Activated CD4-positive, alpha-beta memory T cell treated with anti-CD3 and anti-CD28 coated beads for 36 hours (primary cell): ENCODE results near the gene BABAM2. TPM values are rescaled to one million over a fixed set of nuclear protein-coding genes. Genes with fewer than 3 reads are reported as not detected.

Source experiments
- CTCF ChIA-PET: fragments of 350-600 bp; sonication (Branson Sonifier 250); formaldehyde crosslinking; loops from one replicate; lab custom pipeline; 2021; ENCODE audit warnings: antibody characterized with exemption, inconsistent platforms; lab: Charles Lee
- POLR2A ChIA-PET: fragments of 350-600 bp; sonication (Branson Sonifier 250); formaldehyde crosslinking; loops from one replicate; lab custom pipeline; 2021; ENCODE audit warnings: antibody characterized with exemption; lab: Charles Lee
- DNase-seq: peaks from one replicate; pipeline ENCODE4 v3.0.0-alpha.2; 2020
- H3K27ac Mint-ChIP-seq: one replicate; pipeline ENCODE4 v1.8.0; 2021; ENCODE audit warnings: mixed read lengths
- H3K27me3 Mint-ChIP-seq: one replicate; pipeline ENCODE4 v1.8.0; 2021; ENCODE audit warnings: mixed read lengths
- H3K36me3 Mint-ChIP-seq: one replicate; pipeline ENCODE4 v1.8.0; 2021; ENCODE audit warnings: mixed read lengths
- H3K4me1 Mint-ChIP-seq: one replicate; pipeline ENCODE4 v1.8.0; 2021; ENCODE audit warnings: low read depth, mixed read lengths
- H3K4me3 Mint-ChIP-seq: one replicate; pipeline ENCODE4 v1.8.0; 2021; ENCODE audit warnings: mild to moderate bottlenecking, mixed read lengths
- H3K9me3 Mint-ChIP-seq: one replicate; pipeline ENCODE4 v1.8.0; 2021; ENCODE audit warnings: mixed read lengths
- intact Hi-C: fragments of 100-400 bp; cut with micrococcal nuclease; formaldehyde crosslinking; loops from one replicate; pipeline ENCODE4 v1.15.1; 2023
- total RNA-seq, 2 experiments: library from RNA; stranded (reverse); gene quantifications; one replicate each; pipeline ENCODE4 v1.2.3, GENCODE V29; 2021

The BABAM2 gene
- total RNA-seq, 2 experiments from 2014 or later, result 72.3 to 76.6 TPM

DNA sequence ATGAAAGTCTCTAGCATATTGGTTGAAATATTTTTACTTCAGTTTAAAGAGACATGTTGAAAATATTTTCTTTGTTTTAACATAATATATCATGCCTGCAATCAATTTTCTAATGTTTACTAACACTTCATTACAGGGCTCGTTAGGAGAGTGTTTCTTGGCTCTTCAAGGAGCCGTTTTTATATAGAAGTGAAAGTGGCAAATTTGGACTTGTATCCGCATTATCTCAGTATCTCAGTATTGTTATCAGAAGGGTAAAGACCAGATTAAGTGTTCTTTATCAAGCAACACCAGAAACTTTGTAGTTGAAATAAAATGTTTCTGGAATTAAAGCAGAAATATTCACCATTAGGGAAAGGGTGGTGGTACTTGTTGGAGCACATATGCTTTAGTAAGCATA is 97.8 kb downstream of the BABAM2 start:
- intact Hi-C loops, result no loop called here
- H3K4me3 Mint-ChIP-seq, result peak overlapping the region; percentile 13
- POLR2A ChIA-PET, result interaction anchor here (0.6 kb wide), 1 partner anchor 16 kb away, joined by 6 read pairs; no protein-coding TSS in a partner anchor
- H3K4me1 Mint-ChIP-seq, result peaks cover 34% of the 10 kb centered on the region
- no peak for DNase-seq
- H3K27me3 Mint-ChIP-seq, result no peaks in the 10 kb centered on the region
- CTCF ChIA-PET, result interaction anchor here (1.6 kb wide), 1 partner anchor 284 kb away, joined by 3 read pairs; no protein-coding TSS in a partner anchor
- peak overlapping the region; percentile 54 for H3K27ac Mint-ChIP-seq
- H3K36me3 Mint-ChIP-seq, result peaks cover 24% of the 10 kb centered on the region
- H3K9me3 Mint-ChIP-seq, result peaks cover 2% of the 10 kb centered on the region

DNA sequence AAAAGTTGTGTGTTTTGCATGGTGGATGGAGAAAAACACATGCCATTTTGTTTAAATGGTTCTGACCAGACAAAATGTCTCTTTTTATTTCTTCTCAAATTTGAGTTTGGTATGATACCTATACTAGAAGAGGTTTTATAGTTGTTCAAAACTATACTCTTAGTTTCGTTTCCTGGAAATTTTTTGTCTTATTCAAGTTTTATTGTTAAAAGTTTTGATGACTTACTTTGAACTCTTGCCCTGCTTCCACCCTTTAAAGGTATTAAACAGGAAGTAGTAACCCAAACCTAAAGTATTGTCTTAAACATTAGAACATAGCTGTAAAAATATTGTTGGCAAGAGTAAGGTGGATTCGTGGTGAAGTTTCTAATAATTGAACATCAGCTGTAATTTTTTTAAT is 98.2 kb downstream of the BABAM2 start:
- Mint-ChIP-seq H3K4me1 (peaks cover 34% of the 10 kb centered on the region), H3K27ac (peak overlapping the region; percentile 54), H3K9me3 (peaks cover 2% of the 10 kb centered on the region), H3K27me3 (no peaks in the 10 kb centered on the region), H3K4me3 (peak overlapping the region; percentile 13), H3K36me3 (peaks cover 23% of the 10 kb centered on the region)
- intact Hi-C loops, result no loop called here
- no peak for DNase-seq
- CTCF ChIA-PET, result interaction anchor here (1.6 kb wide), 1 partner anchor 284 kb away, joined by 3 read pairs; no protein-coding TSS in a partner anchor
- POLR2A ChIA-PET, result interaction anchor here (0.6 kb wide), 1 partner anchor 15 kb away, joined by 6 read pairs; no protein-coding TSS in a partner anchor

- Mint-ChIP-seq H3K27ac (peak overlapping the region; percentile 2), H3K27me3 (no peaks in the 10 kb centered on the region), H3K9me3 (peaks cover 2% of the 10 kb centered on the region), H3K36me3 (peaks cover 21% of the 10 kb centered on the region), H3K4me3 (no peak overlapping the region), H3K4me1 (peaks cover 33% of the 10 kb centered on the region)
- intact Hi-C loops, result no loop called here
- ChIA-PET CTCF (interaction anchor here (0.5 to 1.6 kb wide), 2 partner anchors 17 to 285 kb away, joined by 3 read pairs; no protein-coding TSS in a partner anchor), POLR2A (interaction anchor here (0.6 kb wide), 1 partner anchor 15 kb away, joined by 6 read pairs; no protein-coding TSS in a partner anchor)
- DNase-seq, result no peak
These were observed 98.6 kb downstream of the BABAM2 start for GRCh38 chr2:27989149-27989548.

GRCh38 chr2:27990030-27990590 is 99.6 kb downstream of the BABAM2 start:
- intact Hi-C loops, result no loop called here
- ChIA-PET CTCF (interaction anchor here (1.6 kb wide), 1 partner anchor 286 kb away, joined by 3 read pairs; no protein-coding TSS in a partner anchor), POLR2A (no interaction called here)

GRCh38 chr2:27991146-27991545 is 100.6 kb downstream of the BABAM2 start:
- Mint-ChIP-seq H3K9me3 (peaks cover 7% of the 10 kb centered on the region), H3K4me1 (peaks cover 32% of the 10 kb centered on the region), H3K27me3 (no peaks in the 10 kb centered on the region), H3K4me3 (no peak overlapping the region), H3K36me3 (peaks cover 37% of the 10 kb centered on the region), H3K27ac (no peak overlapping the region)
- intact Hi-C loops, result no loop called here
- POLR2A ChIA-PET, result no interaction called here
- no peak for DNase-seq
- CTCF ChIA-PET, result no interaction called here

More at GRCh38 chr2:27990030-27990590, 99.6 kb downstream of the BABAM2 start:
- Mint-ChIP-seq H3K9me3 (peaks cover 7% of the 10 kb centered on the region), H3K27ac (no peak overlapping the region), H3K36me3 (peaks cover 30% of the 10 kb centered on the region), H3K27me3 (no peaks in the 10 kb centered on the region), H3K4me3 (no peak overlapping the region), H3K4me1 (peaks cover 32% of the 10 kb centered on the region)
- no peak for DNase-seq

DNA sequence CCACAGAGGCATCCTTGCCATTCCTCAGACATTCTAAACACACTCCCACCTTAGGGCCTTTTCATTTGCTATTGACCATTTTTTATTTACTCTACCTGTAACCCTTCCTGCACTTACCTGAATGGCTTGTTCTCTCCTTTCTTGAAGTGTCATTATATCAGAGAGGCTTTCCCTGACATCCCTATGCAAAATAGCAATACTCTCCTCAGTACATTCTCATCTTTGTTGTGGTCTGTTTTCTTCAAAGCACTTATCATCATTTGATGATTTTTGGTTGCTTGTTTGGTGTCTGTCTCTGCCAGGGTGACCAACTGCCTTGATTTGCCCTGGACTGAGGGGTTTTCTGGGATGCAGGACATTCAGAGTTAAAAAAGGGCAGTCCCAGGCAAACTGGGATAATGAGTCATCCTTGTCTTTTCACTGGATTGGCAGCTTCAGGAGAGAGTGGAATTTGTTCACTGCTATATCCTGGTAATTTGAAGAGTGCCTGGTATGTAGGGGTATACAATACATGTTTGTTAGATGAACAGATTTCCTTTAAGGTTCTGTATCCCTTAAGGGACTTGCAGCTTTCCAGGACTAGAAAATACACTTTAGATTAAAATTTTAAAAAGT is 102.4 kb downstream of the BABAM2 start:
- no peak overlapping the region for H3K27ac Mint-ChIP-seq
- H3K36me3 Mint-ChIP-seq, result peaks cover 40% of the 10 kb centered on the region
- intact Hi-C loops, result no loop called here
- H3K4me3 Mint-ChIP-seq, result no peak overlapping the region
- H3K9me3 Mint-ChIP-seq, result peaks cover 7% of the 10 kb centered on the region
- ChIA-PET CTCF (no interaction called here), POLR2A (no interaction called here)
- H3K4me1 Mint-ChIP-seq, result peaks cover 27% of the 10 kb centered on the region
- no peaks in the 10 kb centered on the region for H3K27me3 Mint-ChIP-seq
- DNase-seq, result no peak

- DNase-seq, result no peak
- ChIA-PET CTCF (no interaction called here), POLR2A (no interaction called here)
- H3K36me3 Mint-ChIP-seq, result peaks cover 40% of the 10 kb centered on the region
- intact Hi-C loops, result no loop called here
- no peaks in the 10 kb centered on the region for H3K27me3 Mint-ChIP-seq
- no peak overlapping the region for H3K27ac Mint-ChIP-seq
- H3K4me3 Mint-ChIP-seq, result no peak overlapping the region
- peaks cover 22% of the 10 kb centered on the region for H3K4me1 Mint-ChIP-seq
- peaks cover 7% of the 10 kb centered on the region for H3K9me3 Mint-ChIP-seq
These were observed 102.9 kb downstream of the BABAM2 start for GRCh38 chr2:27993402-27993787.

GRCh38 chr2:27993950-27994728 is 103.6 kb downstream of the BABAM2 start:
- H3K4me3 Mint-ChIP-seq, result no peak overlapping the region
- peaks cover 17% of the 10 kb centered on the region for H3K4me1 Mint-ChIP-seq
- intact Hi-C loops, result no loop called here
- no peak for DNase-seq
- POLR2A ChIA-PET, result interaction anchor here (0.6 kb wide), 1 partner anchor 130 kb away, joined by 3 read pairs; no protein-coding TSS in a partner anchor
- H3K27ac Mint-ChIP-seq, result no peak overlapping the region
- no peaks in the 10 kb centered on the region for H3K27me3 Mint-ChIP-seq
- CTCF ChIA-PET, result no interaction called here
- H3K36me3 Mint-ChIP-seq, result peaks cover 36% of the 10 kb centered on the region
- H3K9me3 Mint-ChIP-seq, result peaks cover 7% of the 10 kb centered on the region

DNA sequence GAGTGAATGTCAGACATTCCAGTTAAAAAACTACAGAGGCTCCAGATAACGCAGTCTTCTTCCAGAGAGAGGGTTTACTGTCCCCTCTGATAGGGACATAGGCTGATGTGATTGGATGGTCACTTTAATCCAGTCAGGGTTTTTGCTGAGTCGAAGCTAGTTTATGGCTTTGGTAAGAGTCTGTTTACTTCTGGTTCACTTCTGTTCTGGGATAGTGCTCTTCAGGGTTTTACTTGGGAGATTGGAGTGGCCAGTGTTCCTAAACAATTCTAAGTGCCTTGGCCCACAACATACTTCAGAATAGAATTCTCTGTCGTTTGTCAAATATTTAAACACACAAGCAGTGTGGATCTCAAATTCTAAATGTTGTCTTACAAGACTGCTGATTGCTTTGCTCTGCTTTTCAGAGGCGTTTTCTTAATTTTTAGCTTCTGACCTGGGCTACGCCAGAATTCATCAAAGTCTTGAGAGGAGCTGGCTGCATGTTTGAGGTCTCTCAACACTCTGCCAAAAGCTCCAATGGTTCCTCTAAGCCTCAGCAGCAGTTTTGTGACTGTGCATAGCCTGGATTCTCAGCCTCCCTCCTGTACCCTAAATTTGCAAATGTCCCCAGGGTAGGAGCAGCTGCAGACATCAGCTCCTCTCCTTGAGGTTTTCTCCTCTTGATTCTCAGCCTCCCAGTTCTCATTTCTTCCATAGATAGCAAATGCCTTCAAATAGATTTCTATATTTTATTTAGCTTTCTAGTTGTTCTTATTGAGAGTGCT is 105.8 kb downstream of the BABAM2 start:
- no peak for DNase-seq
- H3K36me3 Mint-ChIP-seq, result peaks cover 31% of the 10 kb centered on the region
- H3K9me3 Mint-ChIP-seq, result peaks cover 6% of the 10 kb centered on the region
- H3K27ac Mint-ChIP-seq, result no peak overlapping the region
- H3K4me3 Mint-ChIP-seq, result no peak overlapping the region
- H3K4me1 Mint-ChIP-seq, result peaks cover 20% of the 10 kb centered on the region
- ChIA-PET POLR2A (no interaction called here), CTCF (no interaction called here)
- intact Hi-C loops, result no loop called here
- H3K27me3 Mint-ChIP-seq, result no peaks in the 10 kb centered on the region

- no peaks in the 10 kb centered on the region for H3K27me3 Mint-ChIP-seq
- H3K27ac Mint-ChIP-seq, result no peak overlapping the region
- intact Hi-C loops, result loop anchor here (10.0 kb wide), 1 partner anchor 275 kb away; no protein-coding TSS in a partner anchor
These were observed 109.8 kb downstream of the BABAM2 start for GRCh38 chr2:28000287-28000686.

GRCh38 chr2:28002181-28002580 is 111.7 kb downstream of the BABAM2 start:
- Mint-ChIP-seq H3K4me1 (peaks cover 39% of the 10 kb centered on the region), H3K27me3 (no peaks in the 10 kb centered on the region), H3K4me3 (no peak overlapping the region), H3K9me3 (no peaks in the 10 kb centered on the region), H3K27ac (no peak overlapping the region), H3K36me3 (peaks cover 7% of the 10 kb centered on the region)
- intact Hi-C loops, result loop anchor here (10.0 kb wide), 1 partner anchor 273 kb away; no protein-coding TSS in a partner anchor
- ChIA-PET POLR2A (no interaction called here), CTCF (interaction anchor here (1.8 to 3.1 kb wide), 2 partner anchors 248 to 319 kb away, joined by 6 to 12 read pairs; no protein-coding TSS in a partner anchor)
- DNase-seq, result no peak

More at GRCh38 chr2:28000287-28000686, 109.8 kb downstream of the BABAM2 start:
- Mint-ChIP-seq H3K36me3 (peaks cover 16% of the 10 kb centered on the region), H3K4me3 (no peak overlapping the region), H3K9me3 (no peaks in the 10 kb centered on the region), H3K4me1 (peaks cover 39% of the 10 kb centered on the region)
- DNase-seq, result no peak
- POLR2A ChIA-PET, result no interaction called here
- CTCF ChIA-PET, result no interaction called here
